C4-2B (cell line): ENCODE results near the gene CRYBB1.

Source experiments
- CTCF ChIP-seq: fragments of 450-650 bp; conservative IDR thresholded peaks from 2 replicates; pipeline ENCODE4 v1.5.1; 2017; ENCODE audit warnings: mild to moderate bottlenecking
- ZFX ChIP-seq: fragments of 450-650 bp; IDR thresholded peaks from 2 replicates; pipeline ENCODE4 v1.6.1; 2017

- no peak for TF ChIP-seq CTCF
- TF ChIP-seq ZFX = no peak
These were observed at the start of gene CRYBB1 for GRCh38 chr22:26617271-26618199.
